ENCODE data around the gene TEX2. TPM values are rescaled to one million over a fixed set of nuclear protein-coding genes. Genes with fewer than 3 reads are reported as not detected.
A peak's percentile ranks its signal among the peaks of the same experiment; 100 is the strongest.

The TEX2 gene
- total and polyA plus RNA-seq, 2 of the 13 experiments (the other 11 are each of a cell fraction or from before 2014, with no cell fraction given): 21.4 to 37.7 TPM

DNA sequence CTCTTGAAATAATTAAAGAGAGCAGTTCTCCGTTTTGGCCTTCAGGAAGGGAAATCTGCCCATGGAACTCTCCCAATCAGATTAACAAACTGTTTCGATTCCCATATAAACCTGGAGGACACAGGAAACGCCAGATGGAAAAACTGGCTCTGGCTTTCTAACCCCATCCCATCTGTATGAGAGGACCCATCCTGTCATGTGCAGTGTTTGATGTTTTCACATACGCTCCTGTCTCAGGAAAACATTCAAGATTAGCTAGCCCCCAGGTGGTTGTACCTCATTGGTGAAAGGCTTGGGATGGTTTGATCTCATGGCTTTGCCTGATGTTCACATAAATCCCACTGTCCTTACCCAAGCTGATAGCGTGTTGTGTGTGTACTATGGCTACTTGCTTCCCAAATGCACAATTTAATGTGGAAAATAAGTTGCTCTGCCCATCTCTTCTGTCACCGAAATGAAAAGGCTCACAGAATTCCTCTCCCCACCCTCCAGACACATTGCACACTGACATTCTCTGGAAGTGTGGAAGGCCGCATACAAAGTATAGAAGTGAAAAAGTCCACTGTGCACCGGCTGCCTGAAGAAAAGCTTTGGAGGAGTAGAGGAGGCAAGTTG, 114.9 kb downstream of the TEX2 start (continued):
- peak; percentile 37; the same call in 1 of the 2 replicates for TF ChIP-seq ZBTB4 (CRISPR knock-in tag; IDR thresholded peaks at IDR 0.05; ENCODE audit: borderline replicate concordance)
- 0 out of 2 replicates have a peak, but pooled peaks have one; percentile 56 for TF ChIP-seq ZBTB20 (CRISPR knock-in tag; IDR thresholded peaks at IDR 0.05; ENCODE audit: borderline replicate concordance, low read depth)
- TF ChIP-seq MTF1 (CRISPR knock-in tag; IDR thresholded peaks at IDR 0.05): no peak
- TF ChIP-seq REPIN1 (CRISPR knock-in tag; IDR thresholded peaks at IDR 0.05; ENCODE audit: borderline replicate concordance, low read depth): peak; percentile 64; the same call in 1 of the 2 replicates
- TF ChIP-seq NFKBIZ (CRISPR knock-in tag; IDR thresholded peaks at IDR 0.05): no peak
- TF ChIP-seq ZNF253 (CRISPR knock-in tag; IDR thresholded peaks at IDR 0.05; ENCODE audit: borderline replicate concordance): no peak
- no peak for TF ChIP-seq ZNF879 (CRISPR knock-in tag; IDR thresholded peaks at IDR 0.05)
- TF ChIP-seq, protein P1, sequence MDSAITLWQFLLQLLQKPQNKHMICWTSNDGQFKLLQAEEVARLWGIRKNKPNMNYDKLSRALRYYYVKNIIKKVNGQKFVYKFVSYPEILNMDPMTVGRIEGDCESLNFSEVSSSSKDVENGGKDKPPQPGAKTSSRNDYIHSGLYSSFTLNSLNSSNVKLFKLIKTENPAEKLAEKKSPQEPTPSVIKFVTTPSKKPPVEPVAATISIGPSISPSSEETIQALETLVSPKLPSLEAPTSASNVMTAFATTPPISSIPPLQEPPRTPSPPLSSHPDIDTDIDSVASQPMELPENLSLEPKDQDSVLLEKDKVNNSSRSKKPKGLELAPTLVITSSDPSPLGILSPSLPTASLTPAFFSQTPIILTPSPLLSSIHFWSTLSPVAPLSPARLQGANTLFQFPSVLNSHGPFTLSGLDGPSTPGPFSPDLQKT (CRISPR knock-in tag; IDR thresholded peaks at IDR 0.05; ENCODE audit: borderline replicate concordance): no peak

Measured in HepG2 (cell line).